ENCODE measurements around the gene TBX2. TPM values are rescaled to one million over a fixed set of nuclear protein-coding genes. Genes with fewer than 3 reads are reported as not detected.
A peak's percentile ranks its signal among the peaks of the same experiment; 100 is the strongest.
"Not testable (repeated sequence)": the region's sequence is repeated elsewhere in the genome, so short reads cannot be mapped to it uniquely, and the experiment has no call there.

Gene TBX2
- total and polyA plus RNA-seq, 2 experiments from 2014 or later, result 19.6 to 27.5 TPM

GRCh38 chr17:61448042-61448441 is 48.4 kb downstream of the TBX2 start:
- Histone ChIP-seq H3K36me3 (replicated peaks; ENCODE audit: insufficient read depth, low read depth) (no peaks in the 10 kb centered on the region), H3K4me1 (ENCODE audit: insufficient read depth) (peaks cover 12% of the 10 kb centered on the region), H3K79me2 (peaks cover 30% of the 10 kb centered on the region), H3K4me2 (no peak overlapping the region), H2AFZ (no peak overlapping the region), H3K9me2 (replicated peaks; ENCODE audit: insufficient read depth) (no peaks in the 10 kb centered on the region), H3K27ac (no peak overlapping the region), H3K4me3 (no peak overlapping the region), H3K27me3 (peaks cover 20% of the 10 kb centered on the region), H4K20me1 (ENCODE audit: insufficient read depth, poor library complexity, severe bottlenecking) (no peaks in the 10 kb centered on the region), H3K9me3 (ENCODE audit: low read depth) (no peaks in the 10 kb centered on the region)
- 95% methylated on average over 2 of the region's 2 CpGs for WGBS (ENCODE audit: low lambda C conversion rate, missing lambda C conversion rate)
- no peak for TF ChIP-seq EZH2 (IDR thresholded peaks at IDR 0.05; ENCODE audit: borderline replicate concordance)
- no peak for TF ChIP-seq EZH2phosphoT487 (IDR thresholded peaks at IDR 0.05; ENCODE audit: low read depth, severe bottlenecking, unreplicated experiment)
- no peak for TF ChIP-seq CTCF (IDR thresholded peaks at IDR 0.05; ENCODE audit: poor library complexity)
- DNase-seq (ENCODE audit: low spot score), result no peak

GRCh38 chr17:61449140-61449539 is 49.5 kb downstream of the TBX2 start:
- WGBS (ENCODE audit: low lambda C conversion rate, missing lambda C conversion rate), result 92% methylated on average over 4 of the region's 4 CpGs

GRCh38 chr17:61449707-61450640 is 50.3 kb downstream of the TBX2 start:
- Histone ChIP-seq H4K20me1 (ENCODE audit: insufficient read depth, poor library complexity, severe bottlenecking) (no peaks in the 10 kb centered on the region), H3K79me2 (peaks cover 47% of the 10 kb centered on the region), H3K36me3 (replicated peaks; ENCODE audit: insufficient read depth, low read depth) (no peaks in the 10 kb centered on the region), H3K9me3 (ENCODE audit: low read depth) (no peaks in the 10 kb centered on the region), H3K9me2 (replicated peaks; ENCODE audit: insufficient read depth) (no peaks in the 10 kb centered on the region), H3K27ac (peak overlapping the region; percentile 98), H2AFZ (no peak overlapping the region), H3K27me3 (peaks cover 32% of the 10 kb centered on the region), H3K4me2 (peak overlapping the region; percentile 90), H3K4me3 (no peak overlapping the region), H3K4me1 (ENCODE audit: insufficient read depth) (peaks cover 8% of the 10 kb centered on the region)
- TF ChIP-seq EZH2 (IDR thresholded peaks at IDR 0.05; ENCODE audit: borderline replicate concordance) (no peak), CTCF (IDR thresholded peaks at IDR 0.05; ENCODE audit: poor library complexity) (no peak), EZH2phosphoT487 (IDR thresholded peaks at IDR 0.05; ENCODE audit: low read depth, severe bottlenecking, unreplicated experiment) (no peak)
- DNase-seq (ENCODE audit: low spot score), result no peak
- WGBS (ENCODE audit: low lambda C conversion rate, missing lambda C conversion rate), result 87% methylated on average over 9 of the region's 9 CpGs

More at GRCh38 chr17:61449140-61449539, 49.5 kb downstream of the TBX2 start:
- not testable (repeated sequence) for H3K4me2 ChIP-seq; H3K9me3 ChIP-seq (ENCODE audit: low read depth); H3K27ac ChIP-seq; H3K4me3 ChIP-seq; H3K36me3 ChIP-seq (replicated peaks; ENCODE audit: insufficient read depth, low read depth); H3K9me2 ChIP-seq (replicated peaks; ENCODE audit: insufficient read depth); H2AFZ ChIP-seq; H4K20me1 ChIP-seq (ENCODE audit: insufficient read depth, poor library complexity, severe bottlenecking); DNase-seq (ENCODE audit: low spot score)
- H3K27me3 ChIP-seq, result peaks cover 29% of the 10 kb centered on the region
- peaks cover 41% of the 10 kb centered on the region for H3K79me2 ChIP-seq
- H3K4me1 ChIP-seq (ENCODE audit: insufficient read depth), result peaks cover 11% of the 10 kb centered on the region
